GM10266 (cell line): ENCODE measurements around the gene GULP1.

Source experiments
- DNase-seq: peaks from one replicate; pipeline ENCODE4 v3.0.0; 2012; ENCODE audit errors: extremely low spot score
- TF ChIP-seq, protein P1 (sequence below): IDR thresholded peaks from 2 replicates; pipeline ENCODE4 v1.5.1; 2012; ENCODE audit warnings: mild to moderate bottlenecking, low read depth; ENCODE audit not compliant: control insufficient read depth, insufficient read depth; ENCODE audit errors: missing control alignments

GULP1 gene

GRCh38 chr2:188316342-188316741, 24.7 kb downstream of the GULP1 start:
- TF ChIP-seq, protein P1, sequence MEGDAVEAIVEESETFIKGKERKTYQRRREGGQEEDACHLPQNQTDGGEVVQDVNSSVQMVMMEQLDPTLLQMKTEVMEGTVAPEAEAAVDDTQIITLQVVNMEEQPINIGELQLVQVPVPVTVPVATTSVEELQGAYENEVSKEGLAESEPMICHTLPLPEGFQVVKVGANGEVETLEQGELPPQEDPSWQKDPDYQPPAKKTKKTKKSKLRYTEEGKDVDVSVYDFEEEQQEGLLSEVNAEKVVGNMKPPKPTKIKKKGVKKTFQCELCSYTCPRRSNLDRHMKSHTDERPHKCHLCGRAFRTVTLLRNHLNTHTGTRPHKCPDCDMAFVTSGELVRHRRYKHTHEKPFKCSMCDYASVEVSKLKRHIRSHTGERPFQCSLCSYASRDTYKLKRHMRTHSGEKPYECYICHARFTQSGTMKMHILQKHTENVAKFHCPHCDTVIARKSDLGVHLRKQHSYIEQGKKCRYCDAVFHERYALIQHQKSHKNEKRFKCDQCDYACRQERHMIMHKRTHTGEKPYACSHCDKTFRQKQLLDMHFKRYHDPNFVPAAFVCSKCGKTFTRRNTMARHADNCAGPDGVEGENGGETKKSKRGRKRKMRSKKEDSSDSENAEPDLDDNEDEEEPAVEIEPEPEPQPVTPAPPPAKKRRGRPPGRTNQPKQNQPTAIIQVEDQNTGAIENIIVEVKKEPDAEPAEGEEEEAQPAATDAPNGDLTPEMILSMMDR, result no peak
- DNase-seq, result no peak

DNA sequence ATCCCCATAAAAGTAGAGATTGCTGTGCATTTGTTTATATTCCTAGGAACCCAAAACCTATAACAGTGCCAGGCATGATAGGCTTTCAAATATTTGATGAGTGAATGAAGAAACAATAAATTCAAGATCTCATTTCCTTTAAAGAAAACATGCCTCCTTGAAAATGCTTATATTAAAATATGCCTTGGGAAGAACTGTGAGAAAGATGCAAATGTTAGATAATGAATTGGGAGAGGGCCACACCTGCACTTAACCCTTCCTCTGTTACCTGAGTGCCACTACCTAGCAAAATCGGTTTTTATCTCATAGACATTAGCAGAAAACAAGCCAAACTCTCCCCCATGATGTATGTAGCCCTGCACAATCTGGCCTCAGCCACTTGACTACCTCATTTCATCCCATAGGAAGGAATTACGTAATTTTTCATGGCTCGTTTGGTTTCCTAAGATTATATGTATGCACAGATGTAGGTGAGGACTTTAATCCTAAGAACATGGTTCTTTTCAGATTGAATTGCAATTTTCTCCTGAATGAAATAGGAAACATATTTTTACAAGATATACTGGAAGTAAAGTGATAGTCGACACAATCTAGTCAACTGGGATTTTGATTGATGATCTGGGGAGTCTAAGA, 25.2 kb downstream of the GULP1 start:
- DNase-seq, result no peak
- TF ChIP-seq, protein P1, result no peak

DNA sequence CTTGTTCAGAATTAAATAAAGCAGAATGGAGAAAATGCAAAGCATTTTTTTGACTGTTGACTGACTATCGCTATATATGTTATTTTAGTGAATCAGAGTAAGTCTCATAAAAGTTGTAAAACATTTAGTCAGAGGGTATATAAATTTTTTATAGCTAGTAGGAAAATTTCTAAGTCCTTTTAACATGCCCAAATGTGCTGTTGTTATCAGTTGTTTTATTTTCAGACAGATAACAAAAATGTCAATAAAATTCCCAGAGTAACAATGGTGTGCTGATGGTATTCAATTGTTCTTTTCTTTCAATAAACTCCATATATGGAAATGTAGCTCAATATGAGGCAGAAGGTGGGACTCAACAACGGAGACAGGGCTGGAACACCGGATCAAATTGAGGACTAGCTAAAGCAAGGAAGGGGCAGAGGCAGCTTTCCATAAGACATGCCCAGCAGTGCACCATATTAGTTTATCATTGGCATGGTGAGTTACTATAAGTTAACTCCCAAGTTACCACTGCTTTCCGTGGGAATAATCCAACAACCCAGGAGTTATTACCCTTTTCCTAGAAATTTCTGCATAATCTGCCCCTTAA, 26.6 kb downstream of the GULP1 start:
- TF ChIP-seq, protein P1, result no peak
- no peak for DNase-seq

DNA sequence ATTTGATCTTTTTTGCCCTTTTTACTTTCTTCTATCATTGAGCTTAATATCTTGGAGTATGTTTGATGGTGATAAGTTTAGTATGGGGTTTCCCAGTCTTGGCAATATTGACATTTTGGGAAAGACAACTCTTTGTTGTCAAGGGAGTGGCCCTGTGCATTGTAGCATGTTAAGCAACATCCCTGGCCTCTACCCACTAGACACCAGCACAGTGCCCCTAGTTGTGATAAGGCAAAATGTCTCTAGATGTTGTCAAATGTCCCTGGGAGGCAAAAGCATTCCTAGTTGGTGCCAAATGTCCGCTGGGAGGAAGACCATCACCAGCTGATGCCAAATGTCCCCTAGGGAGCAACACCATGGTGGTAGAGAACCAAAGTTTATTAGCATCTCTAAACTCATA, 28.2 kb downstream of the GULP1 start:
- TF ChIP-seq, protein P1, result no peak
- no peak for DNase-seq

DNA sequence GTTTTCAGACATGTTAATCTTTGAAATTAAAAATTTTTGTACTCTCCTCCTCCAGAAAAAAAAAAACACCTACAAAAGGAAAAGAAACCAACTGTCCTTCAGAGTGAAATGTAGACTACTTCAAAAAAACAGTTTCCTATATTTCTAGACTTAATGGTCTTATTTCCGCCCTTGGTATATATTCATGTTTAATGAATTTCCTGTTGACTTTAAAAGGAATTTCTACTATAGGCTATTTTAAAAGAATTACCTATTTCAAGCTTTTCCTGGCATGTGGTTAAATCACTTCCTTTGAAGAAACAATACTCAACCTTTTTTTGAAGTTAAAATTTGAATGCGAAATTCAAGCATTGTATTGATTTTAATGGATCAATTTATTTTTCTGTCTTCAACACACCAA, 29.2 kb downstream of the GULP1 start:
- TF ChIP-seq, protein P1, result no peak
- no peak for DNase-seq

DNA sequence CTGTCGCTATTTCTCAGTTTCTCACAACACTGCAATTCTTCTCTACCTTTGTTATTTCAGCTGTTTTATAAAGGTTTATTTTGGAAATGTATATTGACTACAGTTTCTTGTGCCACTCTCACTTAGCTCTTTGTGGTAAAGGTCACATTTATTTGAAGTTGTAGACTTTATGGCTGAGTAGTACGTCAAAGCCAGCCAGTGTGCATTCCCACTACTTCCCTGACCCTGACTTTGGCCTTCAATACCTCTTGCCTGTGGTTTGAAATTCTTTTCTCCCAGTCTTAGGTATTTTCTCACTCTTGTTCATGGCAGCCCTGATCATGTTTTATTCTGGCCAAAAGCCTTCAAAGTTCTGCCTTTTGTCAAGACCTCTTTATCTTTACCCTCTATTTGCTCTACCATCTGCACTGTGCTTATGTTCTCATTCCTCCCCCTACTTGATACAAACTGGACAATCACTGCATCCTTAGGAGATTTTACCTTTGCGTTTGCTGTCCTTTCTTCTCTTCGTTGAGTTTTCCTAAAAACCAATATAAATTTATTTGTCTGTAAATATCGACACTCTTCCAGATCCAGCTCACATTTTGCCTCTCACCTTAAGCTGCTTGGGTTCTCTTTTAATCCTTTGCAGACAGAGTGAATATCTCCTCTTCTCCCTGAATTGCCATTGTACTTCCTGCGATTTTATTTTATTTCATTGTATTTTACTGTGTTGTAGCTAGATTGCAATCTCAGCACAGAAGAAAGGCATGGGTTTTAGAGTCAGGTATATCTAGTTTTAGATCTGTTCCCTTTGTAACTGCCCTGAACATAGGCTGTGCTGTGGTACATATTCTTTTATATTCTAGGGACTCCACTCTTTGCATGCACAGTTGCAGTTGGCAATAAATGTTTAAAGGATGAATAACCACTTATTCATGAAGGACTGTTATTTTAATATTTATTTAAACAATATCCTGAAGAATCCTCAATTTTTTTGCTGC, 31.2 kb downstream of the GULP1 start:
- no peak for DNase-seq
- TF ChIP-seq, protein P1, result no peak
